ENCODE data around the gene AKT2. TPM values are rescaled to one million over a fixed set of nuclear protein-coding genes. Genes with fewer than 3 reads are reported as not detected.

AKT2 gene
- total RNA-seq, 6 experiments from 2014 or later: 83.2 to 132 (median 107) TPM

- ATAC-seq (no peak), DNase-seq (peak in 1 of 3 donors; percentile 11)
- WGBS (ENCODE audit: insufficient coverage, low coverage, low lambda C conversion rate, missing lambda C conversion rate): 79% methylated on average over 2 of the region's 4 CpGs
- H3K27me3 ChIP-seq: no peaks in the 10 kb centered on the region
- no peak for TF ChIP-seq POLR2A (IDR thresholded peaks at IDR 0.05)
- no peak for TF ChIP-seq CTCF (IDR thresholded peaks at IDR 0.05)
- H3K4me1 ChIP-seq: no peaks in the 10 kb centered on the region
- no peak overlapping the region for H3K27ac ChIP-seq
- H3K9me3 ChIP-seq: no peaks in the 10 kb centered on the region
- intact Hi-C loops (cut with DNase I): no loop called here
- no peak overlapping the region for H3K4me3 ChIP-seq
- H3K36me3 ChIP-seq: no peaks in the 10 kb centered on the region
Observed at GRCh38 chr19:40300668-40301067, 15.5 kb upstream of the AKT2 start.

- intact Hi-C loops (cut with DNase I): no loop called here
- H3K36me3 ChIP-seq: no peaks in the 10 kb centered on the region
- no peak overlapping the region for H3K4me3 ChIP-seq
- H3K9me3 ChIP-seq: no peaks in the 10 kb centered on the region
- no peaks in the 10 kb centered on the region for H3K27me3 ChIP-seq
- ATAC-seq (no peak), DNase-seq (no peak)
- H3K4me1 ChIP-seq: no peaks in the 10 kb centered on the region
- TF ChIP-seq POLR2A (IDR thresholded peaks at IDR 0.05) (no peak), CTCF (IDR thresholded peaks at IDR 0.05) (no peak)
- WGBS (ENCODE audit: insufficient coverage, low coverage, low lambda C conversion rate, missing lambda C conversion rate): 61% methylated on average over 3 of the region's 3 CpGs
- H3K27ac ChIP-seq: no peak overlapping the region
Observed at GRCh38 chr19:40298026-40298425, 12.9 kb upstream of the AKT2 start.

GRCh38 chr19:40294560-40294959, 9.4 kb upstream of the AKT2 start:
- H3K27me3 ChIP-seq: no peaks in the 10 kb centered on the region
- intact Hi-C loops (cut with DNase I): no loop called here
- no peak overlapping the region for H3K4me3 ChIP-seq
- TF ChIP-seq CTCF (IDR thresholded peaks at IDR 0.05) (no peak), POLR2A (IDR thresholded peaks at IDR 0.05) (no peak)
- no peak overlapping the region for H3K27ac ChIP-seq
- DNase-seq: no peak
- ATAC-seq: no peak
- H3K9me3 ChIP-seq: no peaks in the 10 kb centered on the region
- WGBS (ENCODE audit: insufficient coverage, low coverage, low lambda C conversion rate, missing lambda C conversion rate): 100% methylated on average over 2 of the region's 6 CpGs
- H3K4me1 ChIP-seq: no peaks in the 10 kb centered on the region
- H3K36me3 ChIP-seq: no peaks in the 10 kb centered on the region

- Histone ChIP-seq H3K27me3 (no peaks in the 10 kb centered on the region), H3K27ac (no peak overlapping the region), H3K4me3 (no peak overlapping the region), H3K36me3 (no peaks in the 10 kb centered on the region), H3K9me3 (no peaks in the 10 kb centered on the region), H3K4me1 (peaks cover 0 to 24% (median 8%) of the 10 kb centered on the region in 4 donors)
- TF ChIP-seq CTCF (IDR thresholded peaks at IDR 0.05) (no peak), POLR2A (IDR thresholded peaks at IDR 0.05) (no peak)
- DNase-seq (no peak), ATAC-seq (no peak)
- intact Hi-C loops (cut with DNase I): no loop called here
- WGBS (ENCODE audit: insufficient coverage, low coverage, low lambda C conversion rate, missing lambda C conversion rate): 38% methylated on average over 1 of the region's 8 CpGs
Observed at GRCh38 chr19:40286971-40287421, 1.9 kb upstream of the AKT2 start.

Measured in right lobe of liver (tissue), 6 donors.